Chondrocyte (in vitro differentiated cells): ENCODE results near the gene RAD18. TPM values are rescaled to one million over a fixed set of nuclear protein-coding genes. Genes with fewer than 3 reads are reported as not detected.

Experiments used
- DNase-seq: peaks from one replicate; pipeline ENCODE4 v3.0.0; 2021; ENCODE audit warnings: mixed read lengths, low spot score
- H3K27ac Mint-ChIP-seq: one replicate; pipeline ENCODE4 v1.8.0; 2021; ENCODE audit warnings: mild to moderate bottlenecking, moderate library complexity, mixed read lengths; ENCODE audit not compliant: unreplicated experiment
- H3K27me3 Mint-ChIP-seq: 2 replicates; pipeline ENCODE4 v1.8.0; 2021; ENCODE audit warnings: low read depth, mixed read lengths
- H3K36me3 Mint-ChIP-seq: 2 replicates; pipeline ENCODE4 v1.8.0; 2021; ENCODE audit warnings: low read depth, mixed read lengths
- H3K4me1 Mint-ChIP-seq: 2 replicates; pipeline ENCODE4 v1.8.0; 2021; ENCODE audit warnings: low read depth, mild to moderate bottlenecking, mixed read lengths
- H3K4me3 Mint-ChIP-seq: one replicate; pipeline ENCODE4 v1.8.0; 2021; ENCODE audit warnings: mild to moderate bottlenecking, moderate library complexity, mixed read lengths; ENCODE audit not compliant: unreplicated experiment
- H3K9me3 Mint-ChIP-seq: 2 replicates; pipeline ENCODE4 v1.8.0; 2021; ENCODE audit warnings: low read depth, mixed read lengths
- total RNA-seq: library from RNA; stranded (reverse); gene quantifications from 3 replicates; pipeline ENCODE4 v1.2.1, GENCODE V29; 2021
- TF ChIP-seq, protein P1 (sequence below): fragments of 200-600 bp; sonication (generic); IDR thresholded peaks from 2 replicates; pipeline ENCODE4 v1.5.0; 2021; ENCODE audit warnings: antibody characterized with exemption, mild to moderate bottlenecking, moderate library complexity

Gene RAD18
- total RNA-seq, 1 donor from 2014 or later: 9.7 TPM

DNA sequence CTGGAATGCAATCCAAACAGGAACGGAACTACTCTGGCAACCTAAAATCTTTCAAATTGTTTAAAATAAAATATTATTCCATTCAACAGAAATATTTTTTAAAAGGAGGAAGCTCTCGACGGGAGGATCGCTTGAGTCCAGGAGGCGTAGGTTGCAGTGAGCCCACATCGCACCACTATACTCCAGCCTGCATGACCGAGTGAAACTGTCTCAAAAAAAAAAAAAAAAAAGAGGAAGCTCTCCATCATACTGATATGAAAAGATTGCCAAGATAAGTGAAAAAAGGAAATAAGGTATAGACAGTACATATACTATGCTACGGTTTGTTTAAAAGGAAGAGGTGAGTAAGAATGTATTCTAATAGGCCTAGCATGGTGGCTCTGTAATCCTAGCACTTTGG, 3.6 kb downstream of the RAD18 start:
- TF ChIP-seq, protein P1, sequence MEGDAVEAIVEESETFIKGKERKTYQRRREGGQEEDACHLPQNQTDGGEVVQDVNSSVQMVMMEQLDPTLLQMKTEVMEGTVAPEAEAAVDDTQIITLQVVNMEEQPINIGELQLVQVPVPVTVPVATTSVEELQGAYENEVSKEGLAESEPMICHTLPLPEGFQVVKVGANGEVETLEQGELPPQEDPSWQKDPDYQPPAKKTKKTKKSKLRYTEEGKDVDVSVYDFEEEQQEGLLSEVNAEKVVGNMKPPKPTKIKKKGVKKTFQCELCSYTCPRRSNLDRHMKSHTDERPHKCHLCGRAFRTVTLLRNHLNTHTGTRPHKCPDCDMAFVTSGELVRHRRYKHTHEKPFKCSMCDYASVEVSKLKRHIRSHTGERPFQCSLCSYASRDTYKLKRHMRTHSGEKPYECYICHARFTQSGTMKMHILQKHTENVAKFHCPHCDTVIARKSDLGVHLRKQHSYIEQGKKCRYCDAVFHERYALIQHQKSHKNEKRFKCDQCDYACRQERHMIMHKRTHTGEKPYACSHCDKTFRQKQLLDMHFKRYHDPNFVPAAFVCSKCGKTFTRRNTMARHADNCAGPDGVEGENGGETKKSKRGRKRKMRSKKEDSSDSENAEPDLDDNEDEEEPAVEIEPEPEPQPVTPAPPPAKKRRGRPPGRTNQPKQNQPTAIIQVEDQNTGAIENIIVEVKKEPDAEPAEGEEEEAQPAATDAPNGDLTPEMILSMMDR: no peak
- Mint-ChIP-seq H3K4me3 (no peak overlapping the region), H3K36me3 (peaks cover 6% of the 10 kb centered on the region), H3K4me1 (peaks cover 46% of the 10 kb centered on the region), H3K27me3 (no peaks in the 10 kb centered on the region), H3K27ac (no peak overlapping the region), H3K9me3 (no peaks in the 10 kb centered on the region)
- DNase-seq: no peak

DNA sequence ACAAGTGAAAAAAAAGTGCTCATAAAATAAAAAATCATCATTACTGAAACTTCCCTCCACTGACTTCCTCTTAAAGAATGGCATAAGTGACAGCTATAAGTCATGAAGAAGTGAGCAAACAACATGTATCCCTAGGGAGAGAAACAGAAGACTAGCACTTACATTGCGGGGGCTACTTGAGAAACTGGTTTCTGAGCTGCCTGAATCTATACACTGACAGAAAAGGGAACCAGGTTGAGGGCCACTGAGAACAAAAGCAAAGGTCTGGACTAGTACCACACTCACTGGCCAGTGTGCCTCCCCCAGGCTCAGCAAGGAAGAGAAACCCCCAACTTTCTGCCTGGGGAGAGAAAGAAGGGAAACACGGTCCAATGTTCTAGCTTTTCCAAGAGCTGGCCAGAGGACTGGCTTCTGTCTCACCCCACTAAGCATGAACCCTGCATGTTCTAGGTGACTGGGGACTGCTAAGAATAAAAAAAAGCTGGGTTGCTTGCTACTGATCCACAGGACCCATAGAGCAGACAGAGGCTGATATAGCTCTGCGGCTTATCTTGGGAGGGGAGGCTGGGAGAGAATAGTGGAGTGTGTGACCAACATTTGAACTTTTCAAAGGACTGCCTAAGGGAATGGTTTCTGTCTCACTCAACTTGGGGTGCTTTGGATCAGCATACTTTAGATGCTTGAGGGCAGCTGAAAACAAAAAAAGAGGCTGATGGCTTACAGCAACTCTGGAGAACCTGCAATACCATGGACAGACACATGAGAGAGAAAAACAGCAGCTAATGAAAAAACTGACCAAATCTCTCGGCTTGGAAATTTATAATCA, 8.1 kb downstream of the RAD18 start:
- Mint-ChIP-seq H3K9me3 (no peaks in the 10 kb centered on the region), H3K27ac (peak overlapping the region; percentile 60), H3K4me3 (no peak overlapping the region), H3K4me1 (peaks cover 23% of the 10 kb centered on the region), H3K27me3 (no peaks in the 10 kb centered on the region), H3K36me3 (peaks cover 6% of the 10 kb centered on the region)
- TF ChIP-seq, protein P1: peak; percentile 48
- no peak for DNase-seq

DNA sequence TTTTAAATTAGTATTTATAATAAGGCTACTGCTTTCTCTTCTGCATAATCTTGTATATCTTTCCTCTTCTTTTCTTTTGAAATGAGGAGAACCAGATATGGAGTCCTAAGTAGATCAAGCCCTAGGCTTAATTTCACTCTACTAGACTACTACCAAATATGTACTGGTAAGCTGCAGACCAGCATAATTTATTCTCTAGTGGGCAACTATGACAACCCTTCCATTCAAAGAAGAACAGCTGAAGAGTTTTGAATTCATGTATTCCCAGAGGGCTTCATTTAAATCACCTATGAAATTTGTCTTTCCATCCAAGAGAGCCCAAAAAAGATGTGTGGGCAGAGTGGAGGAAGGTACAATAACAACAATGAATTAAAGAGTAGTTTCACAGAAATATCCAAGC, 10.0 kb downstream of the RAD18 start:
- DNase-seq: no peak
- H3K27ac Mint-ChIP-seq: no peak overlapping the region
- H3K27me3 Mint-ChIP-seq: no peaks in the 10 kb centered on the region
- H3K4me1 Mint-ChIP-seq: peaks cover 28% of the 10 kb centered on the region
- peaks cover 3% of the 10 kb centered on the region for H3K36me3 Mint-ChIP-seq
- H3K4me3 Mint-ChIP-seq: no peak overlapping the region
- TF ChIP-seq, protein P1: no peak
- H3K9me3 Mint-ChIP-seq: no peaks in the 10 kb centered on the region

DNA sequence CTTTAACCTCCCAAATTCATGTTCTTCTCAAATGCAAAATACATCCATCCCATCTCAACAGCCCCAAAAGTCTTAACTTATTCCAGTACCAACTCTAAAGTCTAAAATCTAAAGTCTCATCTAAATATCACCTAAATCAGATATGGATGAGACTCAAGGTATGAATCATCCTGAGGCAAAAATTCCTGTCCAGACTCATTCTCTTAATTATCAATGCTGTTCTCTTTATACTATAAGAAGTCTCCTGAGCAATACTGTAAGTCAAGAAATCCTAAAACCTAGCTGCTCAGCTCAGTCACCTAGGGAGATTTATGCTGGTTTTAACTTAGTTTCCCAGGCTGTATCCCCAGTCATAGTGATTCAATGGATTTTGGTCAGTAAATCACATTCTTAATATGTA, 11.1 kb downstream of the RAD18 start:
- Mint-ChIP-seq H3K9me3 (no peaks in the 10 kb centered on the region), H3K4me3 (no peak overlapping the region), H3K4me1 (peaks cover 34% of the 10 kb centered on the region), H3K36me3 (no peaks in the 10 kb centered on the region), H3K27ac (no peak overlapping the region), H3K27me3 (no peaks in the 10 kb centered on the region)
- TF ChIP-seq, protein P1: no peak
- DNase-seq: no peak

DNA sequence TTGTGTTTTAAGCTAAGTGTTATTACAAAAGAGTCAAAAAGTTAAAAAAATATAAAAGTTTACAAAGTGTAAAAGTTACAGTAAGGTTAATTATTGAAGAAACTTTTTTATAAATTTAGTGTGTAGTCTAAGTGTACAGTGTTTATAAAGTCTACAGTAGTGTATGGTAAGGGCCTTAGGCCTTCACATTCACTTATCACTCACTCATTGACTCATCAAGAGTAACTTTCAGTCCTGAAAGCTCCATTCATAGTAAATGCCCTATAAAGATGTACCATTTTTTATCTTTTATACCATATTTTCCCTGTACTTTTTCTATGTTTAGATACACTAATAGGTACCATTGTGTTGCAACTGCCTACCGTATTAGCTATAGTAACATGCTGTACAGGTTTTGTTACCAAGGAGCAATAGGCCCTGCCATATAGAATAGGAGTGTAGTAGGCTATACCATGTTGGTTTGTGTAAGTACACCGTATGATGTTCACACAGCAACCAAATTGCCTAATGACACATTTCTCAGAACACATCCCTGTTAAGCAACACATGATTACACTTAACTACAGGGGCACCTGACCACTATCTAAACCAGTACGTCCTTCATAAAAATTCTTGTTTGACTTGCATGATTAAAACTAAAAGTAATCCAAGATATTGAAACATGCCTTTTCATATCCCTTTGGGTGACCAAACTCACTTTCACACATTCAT, 17.2 kb downstream of the RAD18 start:
- TF ChIP-seq, protein P1: no peak
- Mint-ChIP-seq H3K4me3 (no peak overlapping the region), H3K27me3 (no peaks in the 10 kb centered on the region), H3K27ac (no peak overlapping the region), H3K4me1 (peaks cover 34% of the 10 kb centered on the region), H3K36me3 (peaks cover 23% of the 10 kb centered on the region), H3K9me3 (peaks cover 17% of the 10 kb centered on the region)
- no peak for DNase-seq
